NCI-H1092 (cell line): Measurements from ENCODE around the gene ATXN10.

Experiments used
- DNase-seq: peaks from one replicate; lab custom pipeline; 2025; lab: John Stamatoyannopoulos, UW

Gene ATXN10

GRCh38 chr22:45757936-45758335 lies 86.3 kb downstream of the ATXN10 start:
- DNase-seq: no peak

- DNase-seq: no peak
Measured at GRCh38 chr22:45758603-45759002, 87.0 kb downstream of the ATXN10 start.

GRCh38 chr22:45760682-45761081 lies 89.0 kb downstream of the ATXN10 start:
- DNase-seq: no peak

- DNase-seq: no peak
Measured at GRCh38 chr22:45762545-45763235, 91.1 kb downstream of the ATXN10 start.

GRCh38 chr22:45763236-45763624 lies 91.6 kb downstream of the ATXN10 start:
- no peak for DNase-seq

GRCh38 chr22:45768490-45768889 lies 96.9 kb downstream of the ATXN10 start:
- DNase-seq: no peak

- DNase-seq: no peak
Measured at GRCh38 chr22:45769569-45770210, 98.1 kb downstream of the ATXN10 start.

GRCh38 chr22:45770506-45770905 lies 98.9 kb downstream of the ATXN10 start:
- DNase-seq: no peak

GRCh38 chr22:45771057-45771456 lies 99.4 kb downstream of the ATXN10 start:
- DNase-seq: no peak

GRCh38 chr22:45771711-45772110 lies 100.1 kb downstream of the ATXN10 start:
- no peak for DNase-seq

GRCh38 chr22:45772743-45773142 lies 101.1 kb downstream of the ATXN10 start:
- DNase-seq: no peak

GRCh38 chr22:45774001-45774670 lies 102.5 kb downstream of the ATXN10 start:
- DNase-seq: no peak

GRCh38 chr22:45775062-45775461 lies 103.4 kb downstream of the ATXN10 start:
- no peak for DNase-seq

- DNase-seq: no peak
Measured at GRCh38 chr22:45775569-45776312, 104.1 kb downstream of the ATXN10 start.

GRCh38 chr22:45776313-45776585 lies 104.6 kb downstream of the ATXN10 start:
- no peak for DNase-seq

- DNase-seq: no peak
Measured at GRCh38 chr22:45777046-45777851, 105.6 kb downstream of the ATXN10 start.

- DNase-seq: no peak
Measured at GRCh38 chr22:45777852-45778375, 106.3 kb downstream of the ATXN10 start.

GRCh38 chr22:45781459-45781858 lies 109.8 kb downstream of the ATXN10 start:
- no peak for DNase-seq

GRCh38 chr22:45781966-45782365 lies 110.3 kb downstream of the ATXN10 start:
- no peak for DNase-seq

GRCh38 chr22:45783021-45783420 lies 111.4 kb downstream of the ATXN10 start:
- DNase-seq: no peak

- no peak for DNase-seq
Measured at GRCh38 chr22:45783690-45784089, 112.1 kb downstream of the ATXN10 start.
